Neuronal stem cell (in vitro differentiated cells): ENCODE results near the gene SCN5A.

ENCODE experiments used
- DNase-seq: peaks from one replicate; pipeline ENCODE4 v3.0.0-alpha.2; 2013; ENCODE audit warnings: low spot score
- H2AFZ ChIP-seq: one replicate; pipeline ENCODE4 v1.6.1; 2013; ENCODE audit warnings: mild to moderate bottlenecking, low read length, inconsistent platforms
- H2AK5ac ChIP-seq: 2 replicates; pipeline ENCODE4 v1.6.1; 2013; ENCODE audit warnings: low read depth, mild to moderate bottlenecking, inconsistent platforms, low read length, moderate library complexity, mixed read lengths
- H2BK120ac ChIP-seq: 2 replicates; pipeline ENCODE4 v1.6.1; 2013; ENCODE audit warnings: low read depth, mild to moderate bottlenecking, inconsistent platforms, low read length, moderate library complexity, mixed read lengths
- H2BK12ac ChIP-seq: one replicate; pipeline ENCODE4 v1.6.1; 2013; ENCODE audit warnings: low read length, inconsistent platforms
- H2BK15ac ChIP-seq: 2 replicates; pipeline ENCODE4 v1.6.1; 2013; ENCODE audit warnings: mild to moderate bottlenecking, low read length, inconsistent platforms, mixed read lengths
- H2BK5ac ChIP-seq: one replicate; pipeline ENCODE4 v1.6.1; 2013; ENCODE audit warnings: inconsistent platforms, mild to moderate bottlenecking, low read length, moderate library complexity
- H3K14ac ChIP-seq: one replicate; pipeline ENCODE4 v1.6.1; 2013; ENCODE audit warnings: low read length, inconsistent platforms
- H3K18ac ChIP-seq: 2 replicates; pipeline ENCODE4 v1.6.1; 2013; ENCODE audit warnings: low read length, inconsistent platforms
- H3K23ac ChIP-seq: 2 replicates; pipeline ENCODE4 v1.6.1; 2013; ENCODE audit warnings: low read depth, mild to moderate bottlenecking, mixed read lengths, low read length, inconsistent platforms; ENCODE audit not compliant: poor library complexity
- H3K27ac ChIP-seq: replicated peaks from 3 replicates; pipeline ENCODE4 v1.5.1; 2013; ENCODE audit warnings: low read length, inconsistent platforms
- H3K27me3 ChIP-seq, 3 experiments: 2 replicates each; pipeline ENCODE4 v1.6.1; 2013; ENCODE audit warnings: low read length in 3 of 3, mild to moderate bottlenecking in 2 of 3, inconsistent platforms in 1 of 3, low read depth in 1 of 3, mixed read lengths in 1 of 3, moderate library complexity in 1 of 3; ENCODE audit not compliant: control insufficient read depth in 3 of 3, insufficient read depth in 3 of 3
- H3K36me3 ChIP-seq, 2 donors: replicated peaks in 1 of 2; 2 replicates each; pipeline ENCODE4 v1.6.1; 2013; ENCODE audit warnings: low read length in 2 of 2; ENCODE audit not compliant: control insufficient read depth in 2 of 2, insufficient read depth in 2 of 2
- H3K4ac ChIP-seq: 2 replicates; pipeline ENCODE4 v1.6.1; 2013; ENCODE audit warnings: inconsistent platforms, mild to moderate bottlenecking, low read length, moderate library complexity
- H3K4me1 ChIP-seq, 2 donors: 1 replicate in 1 of 2; 2 replicates in 1 of 2; pipeline ENCODE4 v1.6.1; 2013; ENCODE audit warnings: low read length in 2 of 2, low read depth in 1 of 2; ENCODE audit not compliant: control insufficient read depth in 2 of 2, insufficient read depth in 1 of 2
- H3K4me2 ChIP-seq: one replicate; pipeline ENCODE4 v1.6.1; 2013; ENCODE audit warnings: mild to moderate bottlenecking, low read length, inconsistent platforms; ENCODE audit not compliant: insufficient read depth, poor library complexity, severe bottlenecking
- H3K4me3 ChIP-seq, 2 donors: 2 replicates each; pipeline ENCODE4 v1.5.1; 2013; ENCODE audit warnings: low read length in 2 of 2, mild to moderate bottlenecking in 2 of 2, inconsistent platforms in 1 of 2, moderate library complexity in 1 of 2
- H3K79me1 ChIP-seq: one replicate; pipeline ENCODE4 v1.6.1; 2013; ENCODE audit warnings: low read depth, mild to moderate bottlenecking, inconsistent platforms, low read length, moderate library complexity
- H3K9ac ChIP-seq: one replicate; pipeline ENCODE4 v1.6.1; 2013; ENCODE audit warnings: mild to moderate bottlenecking, low read depth, low read length, inconsistent platforms; ENCODE audit not compliant: poor library complexity
- H3K9me3 ChIP-seq, 2 donors: replicated peaks in 1 of 2; 2 replicates each; pipeline versions ENCODE3 to v1.6.1; 2013; ENCODE audit warnings: low read length in 2 of 2, mild to moderate bottlenecking in 2 of 2, inconsistent platforms in 1 of 2, low read depth in 1 of 2, mixed read lengths in 1 of 2, moderate library complexity in 1 of 2; ENCODE audit not compliant: control insufficient read depth in 2 of 2, insufficient read depth in 1 of 2
- H4K8ac ChIP-seq: one replicate; pipeline ENCODE4 v1.6.1; 2013; ENCODE audit warnings: low read depth, mild to moderate bottlenecking, inconsistent platforms, low read length, moderate library complexity
- H4K91ac ChIP-seq: one replicate; pipeline ENCODE4 v1.6.1; 2013; ENCODE audit warnings: low read length, low read depth, mild to moderate bottlenecking, inconsistent platforms; ENCODE audit not compliant: poor library complexity
- WGBS, 2 donors: extraction: QIAGEN DNeasy Blood & Tissue Kit; methylation state at CpG; one replicate each; pipeline ENCODE4 v1.1.7; 2013; ENCODE audit warnings: missing lambda C conversion rate in 2 of 2, mixed read lengths in 1 of 2; ENCODE audit not compliant: insufficient read length in 2 of 2, insufficient replicate concordance in 1 of 2; ENCODE audit errors: extremely low coverage in 2 of 2; 5-methylcytosine and 5-hydroxymethylcytosine counted together

SCN5A gene

GRCh38 chr3:38622336-38622735 lies 27.2 kb downstream of the SCN5A start:
- Histone ChIP-seq H3K14ac (no peak overlapping the region), H4K91ac (no peak overlapping the region), H3K18ac (peak overlapping the region; percentile 55), H3K9ac (peak overlapping the region; percentile 35), H3K79me1 (no peaks in the 10 kb centered on the region), H3K36me3 (no peaks in the 10 kb centered on the region), H2BK120ac (no peak overlapping the region), H3K9me3 (no peaks in the 10 kb centered on the region), H2BK5ac (no peak overlapping the region), H3K27ac (no peak overlapping the region), H2BK15ac (no peak overlapping the region), H3K23ac (peak overlapping the region; percentile 38), H4K8ac (no peak overlapping the region), H2BK12ac (no peak overlapping the region), H3K4ac (no peak overlapping the region), H2AK5ac (no peak overlapping the region), H3K4me1 (peaks cover 0 to 4% of the 10 kb centered on the region in 2 donors), H2AFZ (no peak overlapping the region), H3K4me3 (no peak overlapping the region), H3K4me2 (no peak overlapping the region), H3K27me3 (peaks cover 0 to 40% (median 0%) of the 10 kb centered on the region in 3 experiments)
- WGBS, 2 donors = no CpG with 5 or more reads among the region's 10 CpGs
- DNase-seq = no peak

GRCh38 chr3:38620236-38620635 lies 29.3 kb downstream of the SCN5A start:
- Histone ChIP-seq H2BK15ac (no peak overlapping the region), H3K4me1 (peaks cover 0 to 16% of the 10 kb centered on the region in 2 donors), H3K36me3 (no peaks in the 10 kb centered on the region), H2BK12ac (no peak overlapping the region), H3K27me3 (peaks cover 0 to 38% (median 0%) of the 10 kb centered on the region in 3 experiments), H3K23ac (no peak overlapping the region), H4K91ac (no peak overlapping the region), H3K14ac (no peak overlapping the region), H3K9ac (no peak overlapping the region), H2AK5ac (peak overlapping the region; percentile 65), H3K4ac (no peak overlapping the region), H4K8ac (no peak overlapping the region), H3K79me1 (no peaks in the 10 kb centered on the region), H3K9me3 (no peaks in the 10 kb centered on the region), H3K18ac (no peak overlapping the region), H2BK120ac (no peak overlapping the region), H3K4me3 (peak overlapping the region in 1 of 2 donors; percentile 25), H2AFZ (no peak overlapping the region), H2BK5ac (no peak overlapping the region), H3K4me2 (no peak overlapping the region), H3K27ac (no peak overlapping the region)
- no CpG with 5 or more reads among the region's 5 CpGs for WGBS, 2 donors
- no peak for DNase-seq

- Histone ChIP-seq H3K4me3 (no peak overlapping the region), H3K27me3 (peaks cover 0 to 25% (median 0%) of the 10 kb centered on the region in 3 experiments)
Observed at GRCh38 chr3:38618343-38618742, 31.1 kb downstream of the SCN5A start.

GRCh38 chr3:38617586-38617985 lies 31.9 kb downstream of the SCN5A start:
- no peak overlapping the region for H2AK5ac ChIP-seq
- peak overlapping the region; percentile 71 for H3K18ac ChIP-seq
- H2BK5ac ChIP-seq = no peak overlapping the region
- H2AFZ ChIP-seq = no peak overlapping the region
- H3K4ac ChIP-seq = no peak overlapping the region
- H3K27ac ChIP-seq = no peak overlapping the region
- H4K91ac ChIP-seq = no peak overlapping the region
- no peaks in the 10 kb centered on the region for H3K9me3 ChIP-seq
- no peak overlapping the region for H3K14ac ChIP-seq
- no peak for DNase-seq
- H3K27me3 ChIP-seq = peaks cover 0 to 23% (median 0%) of the 10 kb centered on the region in 3 experiments
- peaks cover 0 to 12% of the 10 kb centered on the region in 2 donors for H3K4me1 ChIP-seq
- no CpG with 5 or more reads among the region's 5 CpGs for WGBS, 2 donors
- H2BK15ac ChIP-seq = peak overlapping the region; percentile 30
- no peak overlapping the region for H3K23ac ChIP-seq
- no peaks in the 10 kb centered on the region for H3K79me1 ChIP-seq
- no peak overlapping the region for H2BK120ac ChIP-seq
- H2BK12ac ChIP-seq = no peak overlapping the region
- H3K36me3 ChIP-seq = no peaks in the 10 kb centered on the region
- H3K9ac ChIP-seq = no peak overlapping the region
- no peak overlapping the region for H4K8ac ChIP-seq
- no peak overlapping the region for H3K4me2 ChIP-seq
- no peak overlapping the region for H3K4me3 ChIP-seq

More at GRCh38 chr3:38618343-38618742, 31.1 kb downstream of the SCN5A start:
- H2AFZ ChIP-seq = no peak overlapping the region
- H2BK12ac ChIP-seq = no peak overlapping the region
- no peak overlapping the region for H3K4ac ChIP-seq
- no peak overlapping the region for H3K9ac ChIP-seq
- no peak overlapping the region for H3K23ac ChIP-seq
- peaks cover 0 to 15% of the 10 kb centered on the region in 2 donors for H3K4me1 ChIP-seq
- H2BK15ac ChIP-seq = no peak overlapping the region
- no peak overlapping the region for H2BK120ac ChIP-seq
- no CpG with 5 or more reads among the region's 5 CpGs for WGBS, 2 donors
- H3K14ac ChIP-seq = no peak overlapping the region
- no peak for DNase-seq
- no peaks in the 10 kb centered on the region for H3K79me1 ChIP-seq
- H4K8ac ChIP-seq = no peak overlapping the region
- no peak overlapping the region for H4K91ac ChIP-seq
- H2AK5ac ChIP-seq = no peak overlapping the region
- no peak overlapping the region for H2BK5ac ChIP-seq
- no peaks in the 10 kb centered on the region for H3K9me3 ChIP-seq
- H3K36me3 ChIP-seq = no peaks in the 10 kb centered on the region
- no peak overlapping the region for H3K27ac ChIP-seq
- no peak overlapping the region for H3K18ac ChIP-seq
- no peak overlapping the region for H3K4me2 ChIP-seq
